ENCODE results near the gene TEDC1.
A peak's percentile ranks its signal among the peaks of the same experiment; 100 is the strongest.

Gene TEDC1

GRCh38 chr14:105484997-105485393 lies 6.1 kb upstream of the TEDC1 start:
- no peak for DNase-seq (ENCODE audit: low read depth)

DNA sequence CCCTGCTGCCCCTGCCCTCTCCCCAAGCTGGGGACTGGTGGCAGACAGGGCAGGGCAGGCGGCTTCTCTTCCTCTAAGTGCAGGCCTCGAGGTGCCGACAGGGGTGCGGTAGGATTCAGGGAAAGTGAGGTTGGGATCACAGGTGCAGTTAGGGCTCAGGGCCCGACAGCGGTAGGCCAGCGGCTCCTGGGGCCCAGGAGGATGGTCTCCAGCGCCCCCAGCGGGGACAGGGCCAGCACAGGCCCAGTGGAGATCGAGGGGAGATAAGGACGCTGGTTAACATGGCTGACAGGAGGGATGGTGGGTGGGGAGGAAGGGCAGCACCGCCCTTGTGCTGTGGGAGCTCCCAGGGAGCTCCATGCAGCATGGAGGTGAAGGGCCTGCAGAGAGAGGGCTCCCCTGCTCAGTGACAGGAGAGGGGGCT lies 5.3 kb upstream of the TEDC1 start:
- peak; percentile 44 for DNase-seq (ENCODE audit: low read depth)

GRCh38 chr14:105486163-105486973 lies 4.7 kb upstream of the TEDC1 start, which contains the start of gene CRIP1:
TSS of gene CRIP1 (plus strand) at chr14:105486886. CDS start at chr14:105487260, 374 bp downstream.
- no peak for DNase-seq (ENCODE audit: low read depth)

DNA sequence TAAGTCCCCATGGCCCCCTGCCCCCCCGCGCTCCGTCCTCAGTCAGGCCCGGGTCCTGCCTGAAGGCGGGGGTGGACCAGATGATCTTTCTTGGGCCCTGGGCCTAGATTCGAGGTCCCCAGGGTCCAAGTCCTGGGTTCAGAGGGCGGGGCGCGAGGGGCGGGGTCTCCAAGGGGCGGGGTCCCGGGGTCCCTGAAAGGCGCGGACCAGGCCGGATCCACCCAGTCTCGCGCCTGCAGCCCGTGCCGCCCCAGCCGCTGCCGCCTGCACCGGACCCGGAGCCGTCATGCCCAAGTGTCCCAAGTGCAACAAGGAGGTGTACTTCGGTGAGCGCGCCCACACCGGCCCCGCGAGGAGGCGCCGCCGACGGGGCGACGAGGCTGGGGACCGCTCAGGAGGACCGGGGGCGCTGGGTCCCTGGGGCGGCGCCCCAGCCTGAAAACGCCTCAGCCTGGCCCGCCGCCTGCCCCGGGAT lies 4.0 kb upstream of the TEDC1 start:
- peak; percentile 55 for DNase-seq (ENCODE audit: low read depth)

GRCh38 chr14:105487449-105487985 lies 3.5 kb upstream of the TEDC1 start:
- peak; percentile 52 for DNase-seq (ENCODE audit: low read depth)

DNA sequence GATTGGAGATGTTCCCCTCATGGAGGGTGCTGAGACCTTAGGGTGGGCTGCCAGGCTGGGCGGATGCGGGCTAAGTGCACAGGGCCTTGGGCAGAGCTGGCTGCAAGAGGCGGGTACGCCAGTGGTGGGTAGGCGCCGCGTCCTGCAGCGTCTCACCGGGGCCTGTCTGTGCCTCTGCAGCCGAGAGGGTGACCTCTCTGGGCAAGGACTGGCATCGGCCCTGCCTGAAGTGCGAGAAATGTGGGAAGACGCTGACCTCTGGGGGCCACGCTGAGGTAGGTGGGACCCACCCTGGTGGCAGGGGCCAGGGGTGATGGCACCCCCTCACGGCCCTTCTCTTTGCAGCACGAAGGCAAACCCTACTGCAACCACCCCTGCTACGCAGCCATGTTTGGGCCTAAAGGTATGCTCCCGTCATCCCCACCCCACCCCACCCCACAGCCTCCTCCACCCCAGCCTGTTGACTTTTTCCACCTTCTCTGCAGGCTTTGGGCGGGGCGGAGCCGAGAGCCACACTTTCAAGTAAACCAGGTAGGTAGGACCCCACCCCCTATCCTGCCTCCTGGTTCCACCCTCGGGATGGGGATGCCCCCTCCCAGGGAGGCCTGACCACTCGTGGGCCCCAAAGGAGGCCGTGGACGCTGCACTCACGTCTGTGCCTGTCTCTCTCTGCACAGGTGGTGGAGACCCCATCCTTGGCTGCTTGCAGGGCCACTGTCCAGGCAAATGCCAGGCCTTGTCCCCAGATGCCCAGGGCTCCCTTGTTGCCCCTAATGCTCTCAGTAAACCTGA lies 2.9 kb upstream of the TEDC1 start:
- DNase-seq (ENCODE audit: low read depth): no peak

- no peak for DNase-seq (ENCODE audit: low read depth)
Measured at GRCh38 chr14:105488781-105489541, 2.1 kb upstream of the TEDC1 start.

GRCh38 chr14:105489542-105490266 lies 1.3 kb upstream of the TEDC1 start:
- peak; percentile 80 for DNase-seq (ENCODE audit: low read depth)

- no peak for DNase-seq (ENCODE audit: low read depth)
Measured at GRCh38 chr14:105490267-105490571, 827 bp upstream of the TEDC1 start.

- peak; percentile 90 for DNase-seq (ENCODE audit: low read depth)
Measured at GRCh38 chr14:105491366-105491973, 424 bp downstream of the TEDC1 start.

DNA sequence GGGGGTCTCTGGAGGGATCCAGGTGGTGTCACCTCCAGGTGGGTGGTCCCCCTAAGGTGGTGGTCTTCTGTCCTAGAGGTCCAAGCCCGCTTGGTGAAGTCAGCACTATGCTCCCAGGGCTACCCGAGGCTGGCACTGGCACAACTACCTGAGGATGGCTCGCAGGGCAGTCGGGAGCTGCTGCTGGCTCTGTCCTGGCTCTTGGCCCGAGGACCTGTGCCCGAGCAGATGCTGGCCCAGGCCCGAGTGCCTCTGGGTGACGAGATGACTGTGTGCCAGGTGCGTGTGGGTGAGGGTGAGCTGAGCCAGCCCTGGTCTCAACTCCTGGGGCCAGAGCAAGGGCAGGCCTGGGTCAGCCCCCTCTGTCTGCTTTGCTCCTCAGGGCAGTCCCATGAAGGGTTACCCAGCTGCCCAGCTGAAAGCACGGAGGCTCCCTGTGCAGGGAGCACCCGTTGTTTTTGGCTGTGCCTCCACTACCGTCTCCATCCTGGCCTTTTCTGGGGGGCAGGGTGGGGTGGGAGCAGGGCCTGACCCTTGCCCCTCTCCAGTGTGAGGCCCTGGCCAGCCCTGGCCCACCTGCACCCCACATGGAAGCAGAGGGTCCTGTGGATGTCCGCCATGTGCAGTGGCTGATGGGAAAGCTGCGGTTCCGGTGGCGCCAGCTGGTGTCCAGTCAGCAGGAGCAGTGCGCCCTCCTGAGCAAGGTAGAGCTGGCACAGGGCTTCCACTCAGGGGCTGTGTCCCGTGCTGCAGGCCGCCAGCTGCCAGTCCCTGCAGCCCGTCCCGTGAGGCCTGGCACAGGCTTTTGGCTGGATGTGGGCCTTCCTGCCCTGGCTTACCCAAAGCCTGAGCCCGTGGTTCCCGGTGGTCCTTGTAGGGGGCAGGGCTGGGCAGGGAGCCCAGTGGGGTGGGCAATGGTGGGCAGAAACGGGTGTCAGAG lies 1.3 kb downstream of the TEDC1 start:
- no peak for DNase-seq (ENCODE audit: low read depth)

DNA sequence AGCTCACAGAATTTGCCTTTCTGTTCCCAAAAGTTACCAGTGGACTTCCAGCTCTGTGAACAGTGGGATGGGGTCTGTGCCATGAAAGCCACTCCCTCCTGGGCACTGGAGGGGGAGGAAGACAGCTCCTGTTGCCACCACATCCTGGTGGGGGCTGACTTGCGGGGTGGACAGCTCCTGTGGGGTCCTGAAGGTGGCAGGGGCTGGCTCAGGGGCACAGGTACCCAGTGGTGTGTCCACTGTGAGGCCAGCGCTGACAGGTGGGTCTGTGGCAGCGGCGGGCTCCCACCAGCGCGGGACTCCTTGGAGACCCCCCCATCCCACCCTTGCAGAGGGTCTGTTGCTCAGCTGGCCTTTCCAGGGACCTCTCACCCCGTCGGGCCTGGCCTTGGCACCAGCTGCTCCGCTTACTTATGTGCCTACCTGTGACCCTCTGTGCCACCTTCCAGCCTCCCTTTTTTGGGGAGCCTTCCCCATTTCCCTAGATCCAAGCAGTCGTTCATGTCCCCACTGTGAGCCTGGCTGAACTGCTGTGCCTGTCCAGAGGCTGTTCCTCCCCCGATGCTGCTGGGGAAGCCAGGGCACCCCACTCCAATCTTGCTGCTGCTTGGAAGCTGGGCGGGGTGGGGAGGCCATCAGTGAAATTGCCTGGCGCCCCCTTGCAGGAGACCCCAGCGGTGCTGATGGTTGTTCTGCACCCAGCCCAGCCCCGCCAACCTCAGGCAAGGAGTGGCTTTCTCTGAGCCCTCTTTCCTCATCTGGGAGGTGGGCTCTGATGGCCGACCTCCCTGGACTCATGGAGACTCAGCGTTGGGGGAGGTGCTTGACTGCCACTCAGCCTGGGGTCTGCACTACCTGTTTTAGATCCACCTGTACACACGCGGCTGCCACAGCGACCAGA lies 2.2 kb downstream of the TEDC1 start:
- no peak for DNase-seq (ENCODE audit: low read depth)

GRCh38 chr14:105493921-105494605 lies 3.0 kb downstream of the TEDC1 start:
- no peak for DNase-seq (ENCODE audit: low read depth)

- DNase-seq (ENCODE audit: low read depth): no peak
Measured at GRCh38 chr14:105494606-105494929, 3.5 kb downstream of the TEDC1 start.

GRCh38 chr14:105495101-105495989 lies 4.3 kb downstream of the TEDC1 start:
- DNase-seq (ENCODE audit: low read depth): no peak

DNA sequence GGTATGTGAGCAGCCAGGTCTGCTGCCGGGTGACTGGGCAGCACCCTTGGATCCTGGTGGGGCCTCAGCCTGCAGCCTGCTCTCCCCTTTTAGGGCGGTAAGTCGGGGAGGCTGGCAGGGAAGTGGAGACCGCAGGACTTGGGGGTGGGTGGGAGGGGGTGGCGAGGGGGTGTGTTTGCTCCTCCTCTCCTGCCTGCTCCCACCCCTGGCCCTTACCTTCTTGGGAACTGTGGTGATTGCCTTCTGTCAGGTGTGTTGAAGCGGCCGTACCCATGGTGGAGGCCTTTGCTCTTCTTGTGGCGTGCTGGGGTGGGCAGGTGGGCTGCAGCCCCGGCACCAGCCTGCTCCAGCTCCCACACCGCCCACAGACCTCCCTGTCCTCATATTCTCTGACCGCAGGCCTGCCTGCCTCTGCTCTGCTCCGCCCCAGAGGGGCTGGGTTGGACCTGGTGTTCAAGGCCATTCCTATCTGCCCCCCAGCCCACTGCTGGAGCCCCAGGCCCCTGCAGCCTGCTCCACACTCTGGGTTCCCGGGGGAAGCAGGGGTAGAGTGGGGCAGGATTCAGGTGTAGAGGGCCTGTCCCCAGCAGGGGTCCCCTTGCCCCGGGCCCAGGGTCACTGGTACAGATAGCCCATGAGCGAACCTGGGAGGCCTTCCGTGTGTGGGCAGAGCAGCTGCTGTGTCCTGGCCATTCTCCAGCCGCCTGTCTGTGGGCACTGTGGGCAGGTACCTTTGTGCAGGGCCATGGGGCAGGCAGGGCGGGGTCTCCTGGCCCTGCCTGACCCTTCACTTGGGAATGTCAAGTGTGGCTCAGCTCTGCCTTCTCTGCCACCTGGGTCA lies 5.2 kb downstream of the TEDC1 start:
- DNase-seq (ENCODE audit: low read depth): no peak

All from activated T-cell treated with anti-CD3 and anti-CD28 coated beads for 48 hours (primary cell).